GM19328 (cell line): Measurements from ENCODE around the gene FAM210B.
"Not testable (repeated sequence)": the region's sequence is repeated elsewhere in the genome, so short reads cannot be mapped to it uniquely, and the experiment has no call there.

Source experiments
- ATAC-seq: cut with Tn5 transposase; IDR thresholded peaks from one replicate; pipeline ENCODE4 v1.9.1; 2021; ENCODE audit warnings: mild to moderate bottlenecking, moderate library complexity; ENCODE audit not compliant: unreplicated experiment

FAM210B gene

DNA sequence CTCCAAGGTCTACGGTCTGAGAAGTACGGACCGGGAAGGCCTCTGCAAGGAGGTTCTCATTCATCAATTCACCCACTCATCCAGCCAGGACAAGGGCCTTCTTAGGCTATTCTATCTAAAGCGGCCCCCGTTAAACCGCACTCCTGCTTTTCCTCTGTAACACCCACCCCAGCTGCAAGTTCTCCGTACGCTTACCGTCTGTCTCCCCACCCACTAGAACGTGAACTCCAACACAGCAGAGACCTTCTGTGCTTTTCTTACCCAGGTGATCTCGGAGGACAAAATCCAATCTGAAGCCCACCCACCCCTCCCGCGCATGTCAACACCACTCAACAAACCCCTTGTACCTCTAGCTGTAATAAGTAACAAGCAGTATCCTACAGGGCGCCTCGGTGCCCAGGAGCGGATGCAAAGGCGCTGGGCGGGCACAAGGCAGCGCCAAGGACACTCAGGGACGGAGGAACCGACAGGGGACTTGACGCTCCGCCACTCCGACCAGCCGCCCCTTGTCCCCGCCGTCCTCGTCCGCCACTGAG lies 32.9 kb downstream of the FAM210B start:
- peak; percentile 20 for ATAC-seq

DNA sequence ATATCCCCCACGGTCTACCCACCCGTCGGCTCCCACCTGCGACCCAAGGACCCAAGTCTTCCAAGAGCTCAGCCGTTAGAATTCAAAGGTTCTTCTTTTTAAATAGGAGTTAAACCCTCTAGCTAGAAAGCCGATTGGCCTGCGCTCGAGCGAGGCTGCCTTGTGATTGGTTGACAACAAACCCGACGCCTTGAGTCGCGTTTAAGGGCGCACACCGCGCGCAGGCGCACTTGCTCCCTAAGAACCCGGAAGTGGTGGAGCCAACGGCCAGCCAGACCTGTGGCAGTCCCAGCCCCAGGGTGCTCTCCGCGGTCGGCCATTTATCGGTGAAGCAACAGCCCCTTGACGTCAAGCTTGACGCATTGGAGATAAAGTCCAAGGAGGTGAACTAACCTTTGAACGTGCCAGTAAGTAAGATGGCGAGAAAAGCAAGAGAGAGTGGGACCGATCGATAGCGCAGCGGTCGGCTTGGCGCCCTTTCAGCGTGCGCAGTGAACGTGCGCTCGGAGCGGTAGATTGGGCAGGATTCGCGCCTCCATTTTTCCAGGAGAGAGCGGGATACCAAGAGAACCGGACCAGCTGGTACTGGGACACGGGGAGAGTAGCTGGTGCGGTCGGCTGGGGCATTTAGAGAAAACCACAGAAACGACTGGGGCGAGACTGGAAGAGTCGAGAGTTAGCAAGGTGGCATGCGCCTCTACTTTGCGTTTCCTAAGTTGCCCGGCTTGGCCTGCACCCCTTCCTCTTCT lies 33.5 kb downstream of the FAM210B start, which contains the start of the genes AURKA and CSTF1:
AURKA (minus strand) TSS at position 84 of the 749 bp plus-strand sequence. CDS start 4,018 bp downstream, outside the sequence.
CSTF1 (plus strand) TSS at position 514 of the 749 bp plus-strand sequence. CDS start 2,908 bp downstream, outside the sequence.
- peak; percentile 94 for ATAC-seq

DNA sequence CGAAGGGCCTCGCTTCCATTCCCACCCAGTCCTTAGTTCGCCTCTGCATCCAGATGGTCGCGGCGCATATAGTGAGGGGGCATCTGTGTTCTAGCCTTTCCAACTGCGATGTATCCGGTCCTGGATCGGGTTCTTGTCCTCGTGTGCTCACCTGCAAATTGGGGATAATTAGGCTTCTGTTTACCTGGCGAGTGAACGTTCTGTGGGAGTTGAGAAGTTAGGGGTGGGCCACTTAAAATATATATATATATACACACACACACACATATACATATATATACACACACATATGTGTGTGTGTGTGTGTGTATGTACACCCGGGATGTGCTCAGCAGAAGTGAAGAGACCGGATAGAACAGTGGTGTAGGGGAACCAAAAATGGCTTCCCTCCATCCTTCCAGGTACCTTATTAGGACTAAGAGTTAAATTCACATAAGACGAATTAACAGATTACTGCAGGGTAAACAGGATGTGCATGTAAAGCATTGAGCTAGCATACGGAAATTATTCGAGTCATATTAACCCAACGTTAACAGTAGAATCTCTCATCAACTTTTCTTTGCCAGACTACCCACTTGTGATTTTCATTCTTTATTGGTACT lies 34.2 kb downstream of the FAM210B start:
- ATAC-seq: no peak

DNA sequence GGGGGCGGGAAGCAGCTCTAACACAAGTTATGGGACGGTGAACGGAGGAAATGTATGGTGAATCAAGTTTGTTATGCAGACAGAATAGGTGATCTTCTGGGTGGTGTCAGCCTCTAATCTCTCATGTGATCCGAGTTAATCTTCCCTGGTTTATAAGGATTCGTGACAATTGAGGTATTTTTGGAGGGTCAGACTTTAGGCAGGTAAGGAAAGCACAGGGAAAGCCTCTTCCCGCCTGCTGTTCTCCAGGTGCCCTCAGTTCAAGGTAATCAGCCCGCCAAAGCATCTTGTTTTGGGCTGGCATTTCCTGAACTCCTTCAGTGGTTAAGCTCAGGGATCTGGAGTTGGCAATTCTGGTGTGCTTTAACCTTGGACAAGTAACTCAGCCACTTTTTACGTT lies 34.9 kb downstream of the FAM210B start:
- no peak for ATAC-seq

DNA sequence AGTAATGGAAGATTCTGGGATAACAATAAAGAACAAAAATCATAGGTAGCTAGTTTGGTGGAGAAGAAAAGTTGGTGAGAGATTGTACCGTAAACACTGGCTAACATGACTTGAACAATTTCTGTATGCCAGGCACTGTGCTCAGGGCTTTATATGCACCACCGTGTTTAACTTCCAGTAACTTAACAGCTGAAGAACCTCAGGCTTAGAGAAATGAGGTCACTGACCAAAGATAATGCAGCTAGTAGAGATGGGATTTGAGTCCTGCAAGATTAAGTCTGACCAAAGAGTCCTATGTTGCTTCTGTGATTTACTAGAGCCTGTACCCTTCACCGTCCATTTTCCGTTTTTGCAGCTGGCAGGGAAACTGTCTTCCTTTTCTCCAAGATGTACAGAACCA lies 36.4 kb downstream of the FAM210B start:
- no peak for ATAC-seq

DNA sequence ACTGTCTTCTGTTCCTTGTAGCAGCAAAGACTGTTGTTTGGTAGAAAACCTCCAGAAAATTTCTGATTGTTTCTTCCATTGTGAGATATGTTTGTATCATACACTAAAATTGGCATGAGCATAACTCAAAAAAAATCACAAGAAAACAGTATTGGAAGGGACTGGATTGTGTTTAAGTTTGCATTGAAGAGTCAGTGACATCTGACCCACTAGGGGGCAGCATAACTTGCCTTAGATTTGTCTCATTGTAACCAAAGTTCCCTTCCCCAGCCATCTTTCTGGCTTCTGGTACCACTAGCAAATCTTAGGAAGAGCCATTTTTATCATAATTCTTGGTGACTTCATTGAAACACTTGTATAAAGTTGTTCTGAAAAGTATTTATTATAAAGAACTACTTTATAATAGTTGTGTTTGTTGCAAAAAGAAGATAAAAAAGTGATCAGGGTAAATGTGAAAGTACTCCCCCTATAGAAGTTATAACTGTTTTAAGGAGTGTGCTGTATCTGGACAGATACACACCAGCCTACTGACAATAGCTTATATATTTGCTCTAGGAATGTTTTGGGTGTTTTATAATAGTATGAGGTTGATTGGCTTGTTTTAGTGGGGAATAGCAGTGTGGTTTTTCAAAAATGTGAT lies 41.3 kb downstream of the FAM210B start:
- ATAC-seq: no peak

DNA sequence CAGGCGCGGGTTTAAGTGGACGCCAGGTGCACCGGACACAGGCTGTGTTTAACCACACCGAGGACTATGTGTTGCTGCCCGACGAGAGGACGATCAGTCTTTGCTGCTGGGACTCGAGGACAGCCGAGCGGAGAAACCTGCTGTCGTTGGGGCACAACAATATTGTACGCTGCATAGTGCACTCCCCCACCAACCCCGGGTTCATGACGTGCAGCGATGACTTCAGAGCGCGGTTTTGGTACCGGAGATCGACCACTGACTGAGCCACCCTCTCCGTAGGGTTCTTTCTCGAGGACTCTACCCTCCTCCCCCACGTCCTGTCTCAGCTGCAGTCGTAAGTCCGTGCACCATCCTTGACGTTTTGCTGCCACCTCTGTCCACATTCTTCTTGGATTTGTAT lies 44.7 kb downstream of the FAM210B start:
- no peak for ATAC-seq

DNA sequence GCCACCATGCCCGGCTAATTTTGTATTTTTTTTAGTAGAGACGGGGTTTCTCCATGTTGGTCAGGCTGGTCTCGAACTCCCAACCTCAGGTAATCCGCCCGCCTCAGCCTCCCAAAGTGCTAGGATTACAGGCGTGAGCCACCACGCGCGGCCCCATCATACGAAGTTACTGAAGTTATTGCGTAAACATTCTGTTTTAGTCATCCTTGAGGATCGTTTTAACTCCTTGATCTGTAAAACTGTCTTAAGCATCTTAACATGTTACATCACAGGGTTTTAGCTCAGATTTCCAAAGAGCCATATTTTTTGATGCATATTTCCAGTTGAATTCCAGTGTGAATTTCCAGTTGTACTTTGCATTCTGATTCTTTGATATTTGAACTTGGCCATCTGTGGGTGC lies 46.6 kb downstream of the FAM210B start:
- ATAC-seq: not testable (repeated sequence)

DNA sequence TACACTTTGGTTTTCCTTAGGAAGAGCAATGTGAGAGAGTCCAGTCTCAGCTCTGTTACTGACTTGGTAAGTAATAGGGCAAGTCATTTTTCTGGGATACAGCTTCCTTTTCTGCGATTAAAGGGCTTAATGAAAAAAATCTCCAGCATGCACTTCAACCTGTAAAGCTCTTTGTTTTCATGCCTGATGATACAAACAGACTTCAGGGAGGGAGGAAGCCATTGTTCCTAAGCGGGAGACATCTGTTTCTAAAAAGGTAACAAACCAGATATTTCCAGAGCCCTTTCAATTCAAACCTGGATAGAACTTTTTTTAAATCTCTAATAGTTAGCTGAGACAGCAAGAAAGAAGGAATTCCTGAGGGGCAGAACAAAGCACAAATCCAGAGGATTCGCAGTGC lies 48.1 kb downstream of the FAM210B start:
- no peak for ATAC-seq

DNA sequence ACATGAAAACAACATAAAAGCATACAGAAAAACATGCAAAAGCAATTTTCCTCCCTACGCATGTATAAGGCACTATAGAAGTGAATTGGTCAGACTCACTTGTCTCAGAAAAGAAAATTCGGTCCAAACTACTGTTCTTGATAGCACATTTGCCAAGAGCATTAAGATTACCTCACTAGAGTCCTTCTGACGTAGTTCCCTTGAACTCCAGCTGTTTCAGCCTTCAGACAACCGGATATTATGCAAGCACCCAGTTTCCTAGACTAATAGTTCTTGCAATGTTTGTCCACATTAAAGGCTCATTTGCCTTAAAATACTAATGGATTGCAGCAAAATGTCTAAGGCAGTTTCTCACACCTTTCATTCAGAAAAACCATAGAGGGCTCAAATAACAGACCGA lies 50.7 kb downstream of the FAM210B start:
- ATAC-seq: no peak

DNA sequence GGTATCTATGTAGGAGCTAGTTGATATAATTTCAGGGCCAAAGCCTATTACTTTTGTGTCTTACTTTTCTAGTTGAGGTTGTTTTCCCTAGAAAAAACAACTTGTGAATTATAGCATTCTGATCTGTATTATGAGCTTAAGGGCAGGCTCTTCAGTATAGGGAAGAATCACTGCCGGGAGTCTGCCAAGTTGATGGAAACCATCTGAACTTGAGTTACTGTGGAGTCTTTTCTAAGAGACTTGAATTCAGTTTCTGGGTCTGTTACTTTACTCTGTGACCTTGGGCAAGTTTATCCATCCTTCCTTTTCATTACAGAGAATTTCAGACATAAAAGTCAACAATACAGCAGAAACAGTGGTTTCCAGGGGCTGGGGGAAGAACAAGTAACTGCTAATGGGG lies 51.2 kb downstream of the FAM210B start:
- no peak for ATAC-seq

DNA sequence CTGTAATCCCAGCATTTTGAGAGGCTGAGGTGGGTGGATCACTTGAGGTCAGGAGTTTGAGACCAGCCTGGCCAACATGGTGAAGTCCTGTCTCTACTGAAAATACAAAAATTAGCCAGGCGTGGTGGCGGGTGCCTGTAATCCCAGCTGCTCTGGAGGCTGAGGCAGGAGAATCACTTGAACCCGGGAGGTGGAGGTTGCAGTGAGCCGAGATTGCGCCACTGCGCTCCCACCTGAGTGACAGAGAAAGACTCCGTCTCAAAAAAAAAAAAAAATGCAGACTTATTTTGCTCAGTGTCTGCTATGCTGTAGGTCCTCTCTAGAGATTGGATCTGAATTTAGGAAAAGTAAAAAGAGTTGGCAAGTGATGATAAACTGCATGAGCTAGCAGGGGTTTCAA lies 52.5 kb downstream of the FAM210B start:
- ATAC-seq: not testable (repeated sequence)

DNA sequence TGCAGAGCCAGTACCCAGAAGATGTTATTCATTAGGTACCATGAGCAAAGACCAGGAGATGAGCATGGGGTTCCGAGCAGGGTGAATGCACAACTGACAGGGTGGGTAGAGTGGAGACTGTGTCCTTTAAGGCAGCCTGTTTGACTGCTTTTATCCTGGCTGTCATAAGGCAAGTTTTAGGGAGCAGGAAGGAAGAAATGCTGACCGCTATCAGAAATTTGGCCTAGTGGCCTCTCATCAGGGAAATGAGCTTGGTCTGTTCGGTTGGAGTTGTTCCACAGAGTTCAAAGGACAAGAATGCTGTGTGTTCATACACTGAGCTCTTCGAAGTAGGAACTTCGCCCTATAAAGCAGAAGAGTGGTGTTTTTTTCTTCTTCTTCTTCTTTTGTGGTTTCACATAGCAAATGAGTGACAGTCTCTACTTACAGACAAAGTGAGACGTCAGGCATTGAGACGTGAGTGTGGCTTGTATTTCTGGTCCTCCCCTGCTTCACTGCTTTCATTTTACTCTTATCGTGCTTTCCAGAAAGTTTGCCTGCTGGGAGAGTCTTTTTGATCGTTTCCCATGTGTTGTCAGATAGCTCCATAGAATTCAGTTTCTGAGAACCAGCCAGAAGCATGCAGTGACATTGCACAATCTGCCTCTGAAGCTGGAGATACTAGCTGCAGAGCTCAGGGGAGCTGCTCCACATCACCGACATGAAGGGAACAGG lies 53.1 kb downstream of the FAM210B start, which contains the start of gene CASS4:
CASS4 (plus strand) TSS at position 502 of the 714 bp plus-strand sequence; CDS start at position 701, 199 bp downstream.
- ATAC-seq: peak; percentile 75

DNA sequence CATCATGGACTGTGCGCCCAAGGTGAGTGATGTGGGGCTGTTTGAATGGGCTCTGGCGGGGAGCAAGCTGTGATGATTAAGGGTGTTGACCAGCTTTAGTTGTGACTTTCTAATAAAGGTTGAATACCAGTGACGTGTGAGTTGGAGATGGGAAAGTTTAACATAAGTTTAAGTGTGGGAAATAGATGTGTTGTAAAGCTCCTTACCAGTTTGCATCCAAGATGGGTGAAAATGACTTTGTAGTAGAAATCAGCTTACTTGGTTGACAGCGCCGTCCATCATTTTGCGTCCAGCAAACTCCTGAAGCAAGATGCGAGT lies 53.7 kb downstream of the FAM210B start:
- no peak for ATAC-seq

DNA sequence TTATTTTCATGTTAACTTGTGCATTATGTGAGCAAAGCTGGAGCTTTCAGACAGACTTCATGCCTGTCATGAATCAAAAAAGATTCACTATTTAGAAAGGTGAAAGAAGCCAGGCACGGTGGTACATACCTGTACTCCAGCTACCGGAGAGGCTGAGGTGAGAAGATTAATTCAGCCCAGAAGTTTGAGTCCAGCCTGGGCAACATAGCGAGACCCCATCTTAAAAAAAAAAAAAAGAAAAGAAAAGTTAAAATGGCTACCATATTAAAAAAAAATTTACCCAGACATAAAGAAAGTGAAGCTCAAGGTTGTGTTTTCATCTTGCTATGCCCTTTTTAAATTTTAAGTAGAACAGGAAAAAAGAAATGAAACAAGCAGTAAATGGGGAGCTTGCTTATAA lies 54.2 kb downstream of the FAM210B start:
- ATAC-seq: no peak

DNA sequence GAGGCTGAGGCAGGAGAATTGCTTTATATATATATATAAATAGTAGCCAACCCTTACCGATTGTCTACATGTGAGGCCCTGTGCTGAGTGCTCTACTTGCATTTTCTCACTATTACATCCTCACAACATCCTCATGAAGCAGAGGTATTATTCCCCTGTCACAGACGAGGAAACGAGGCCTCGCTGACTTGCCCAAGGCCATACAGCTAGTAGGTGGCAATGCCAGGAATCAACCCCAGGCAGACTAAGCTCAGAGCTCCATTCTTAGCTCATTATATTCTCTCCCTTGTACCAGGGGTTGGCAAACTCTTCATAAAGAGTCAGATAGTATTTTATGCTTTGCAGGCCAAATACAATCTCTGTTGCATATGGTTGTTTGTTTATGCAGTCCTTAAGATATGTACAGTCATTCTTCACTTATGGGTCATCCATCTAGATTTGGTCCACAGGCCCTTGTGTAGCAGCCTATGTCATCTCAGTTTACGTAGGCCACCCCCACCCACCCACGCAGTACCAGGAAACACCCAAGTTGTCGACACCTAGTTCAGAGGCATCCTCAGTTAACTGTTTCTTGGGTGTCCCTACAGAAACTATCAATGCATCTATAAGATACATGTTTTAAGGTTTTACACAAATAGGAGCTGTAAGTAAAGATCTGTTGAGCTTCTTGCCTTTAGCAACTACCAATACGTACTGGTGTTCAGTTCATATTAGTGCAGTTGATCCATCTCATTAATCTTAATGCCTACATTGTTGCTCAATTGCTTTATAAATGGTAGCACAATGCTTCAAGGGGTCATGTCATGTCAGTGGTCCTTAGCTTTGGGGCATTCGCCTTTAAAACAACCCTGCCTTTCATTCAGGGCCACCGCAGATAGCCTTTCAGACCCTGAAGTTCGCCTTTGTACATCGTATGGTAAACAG lies 56.3 kb downstream of the FAM210B start:
- no peak for ATAC-seq

DNA sequence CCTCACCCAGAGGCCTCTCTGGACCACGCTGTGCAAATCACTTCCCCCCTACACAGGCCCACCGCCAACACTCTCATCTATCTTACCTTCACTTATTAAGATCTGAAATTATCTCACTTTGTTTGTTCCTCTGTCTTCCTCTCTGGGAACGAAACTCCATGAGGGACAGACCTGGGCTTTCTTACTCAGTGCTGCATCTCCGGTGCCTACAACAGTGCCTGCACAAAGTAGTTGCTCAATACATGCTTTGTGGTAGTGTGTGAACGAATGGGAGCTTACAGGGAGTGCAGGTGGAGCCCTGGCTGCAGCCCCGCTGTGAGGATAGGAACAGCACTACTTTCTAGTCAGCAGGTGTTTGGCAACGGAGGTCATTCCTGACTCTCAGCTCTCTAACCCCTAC lies 58.6 kb downstream of the FAM210B start:
- no peak for ATAC-seq

DNA sequence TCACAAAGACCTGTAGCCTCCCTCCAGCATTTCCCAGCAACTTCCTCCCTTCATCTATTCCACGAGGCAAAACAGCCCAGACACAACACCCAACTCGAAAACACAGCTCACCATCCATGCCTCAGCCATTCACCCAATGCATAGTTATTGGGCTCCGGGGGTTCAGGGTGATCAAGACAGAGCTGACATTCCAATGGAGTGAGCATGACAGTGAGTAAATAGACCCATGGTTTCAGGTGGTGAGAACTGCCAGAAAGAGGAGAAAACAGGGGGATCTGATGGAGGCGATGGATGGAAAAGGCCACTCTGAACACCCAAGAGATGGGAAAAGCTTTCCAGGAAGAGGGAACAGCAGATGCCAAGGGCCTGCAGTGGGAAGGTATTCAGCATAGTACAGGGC lies 59.1 kb downstream of the FAM210B start:
- no peak for ATAC-seq
